Activated B cell treated with CpG ODN at 0.5 μM for 24 hours (primary cell): Measurements from ENCODE around the gene GABRA5. TPM values are rescaled to one million over a fixed set of nuclear protein-coding genes. Genes with fewer than 3 reads are reported as not detected.

ENCODE experiments used
- ATAC-seq: fragments of 200-7000 bp; cut with Tn5 transposase; one replicate; pipeline ENCODE4 v1.10.0; 2021; ENCODE audit warnings: low read depth, mild to moderate bottlenecking, moderate library complexity
- CTCF ChIA-PET: fragments of 350-600 bp; sonication (Branson Sonifier 250); formaldehyde crosslinking; loops from one replicate; lab custom pipeline; 2021; ENCODE audit warnings: antibody characterized with exemption; lab: Charles Lee
- POLR2A ChIA-PET: fragments of 350-600 bp; sonication (Branson Sonifier 250); formaldehyde crosslinking; loops from one replicate; lab custom pipeline; 2021; ENCODE audit warnings: antibody characterized with exemption; lab: Charles Lee
- DNase-seq: peaks from one replicate; pipeline ENCODE4 v3.0.0; 2022
- H3K27ac Mint-ChIP-seq: one replicate; pipeline ENCODE4 v1.8.0; 2020; ENCODE audit warnings: mixed read lengths
- H3K27me3 Mint-ChIP-seq: one replicate; pipeline ENCODE4 v1.8.0; 2021; ENCODE audit warnings: mixed read lengths
- H3K36me3 Mint-ChIP-seq: one replicate; pipeline ENCODE4 v1.8.0; 2021; ENCODE audit warnings: low read depth, mixed read lengths
- H3K4me1 Mint-ChIP-seq: one replicate; pipeline ENCODE4 v1.8.0; 2021; ENCODE audit warnings: mixed read lengths
- H3K4me3 Mint-ChIP-seq: one replicate; pipeline ENCODE4 v1.8.0; 2020; ENCODE audit warnings: mild to moderate bottlenecking, mixed read lengths
- H3K9me3 Mint-ChIP-seq: one replicate; pipeline ENCODE4 v1.8.0; 2020; ENCODE audit warnings: mixed read lengths
- CTCF ChIP-seq: fragments of 200-600 bp; IDR thresholded peaks from one replicate; pipeline ENCODE4 v1.8.0; 2022; ENCODE audit warnings: antibody characterized with exemption, mild to moderate bottlenecking
- intact Hi-C: fragments of 100-400 bp; cut with micrococcal nuclease; formaldehyde crosslinking; loops from one replicate; pipeline ENCODE4 v1.15.1; 2024
- total RNA-seq: library from RNA; stranded (reverse); gene quantifications from 2 replicates; pipeline ENCODE4 v1.2.3, GENCODE V29; 2022

The GABRA5 gene
- total RNA-seq, 1 donor from 2014 or later: not detected

DNA sequence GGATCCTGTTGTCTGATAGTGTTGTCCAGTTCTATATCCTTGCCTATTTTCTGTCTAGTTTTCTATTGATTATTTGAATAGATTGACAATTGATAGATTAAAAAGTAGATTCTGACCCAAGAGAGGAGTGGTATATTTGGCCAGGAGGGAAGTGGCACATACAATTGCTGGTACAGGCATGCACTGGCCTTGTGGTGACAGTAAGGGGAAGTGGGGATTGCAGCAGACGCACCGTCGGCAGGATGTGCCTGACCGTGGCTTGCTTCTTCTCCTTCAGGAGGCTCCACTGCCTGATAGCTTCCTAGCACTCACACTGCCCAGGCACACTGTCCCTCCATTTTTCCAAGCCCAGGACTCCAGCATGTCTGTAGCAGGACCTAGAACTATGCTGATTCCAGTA is 114.6 kb downstream of the GABRA5 start:
- POLR2A ChIA-PET: no interaction called here
- no peak for ATAC-seq
- Mint-ChIP-seq H3K36me3 (no peaks in the 10 kb centered on the region), H3K9me3 (peaks cover 9% of the 10 kb centered on the region), H3K4me3 (no peak overlapping the region), H3K27me3 (no peaks in the 10 kb centered on the region), H3K4me1 (no peaks in the 10 kb centered on the region), H3K27ac (no peak overlapping the region)
- intact Hi-C loops: no loop called here
- CTCF ChIA-PET: no interaction called here
- no peak for TF ChIP-seq CTCF
- DNase-seq: no peak

- H3K9me3 Mint-ChIP-seq: peaks cover 6% of the 10 kb centered on the region
- H3K36me3 Mint-ChIP-seq: no peaks in the 10 kb centered on the region
- CTCF ChIA-PET: no interaction called here
- ATAC-seq (no peak), DNase-seq (no peak)
- H3K27ac Mint-ChIP-seq: no peak overlapping the region
- intact Hi-C loops: no loop called here
- H3K4me3 Mint-ChIP-seq: no peak overlapping the region
- POLR2A ChIA-PET: no interaction called here
- H3K4me1 Mint-ChIP-seq: no peaks in the 10 kb centered on the region
- no peaks in the 10 kb centered on the region for H3K27me3 Mint-ChIP-seq
- no peak for TF ChIP-seq CTCF
Observed at GRCh38 chr15:26983822-26984221, 117.0 kb downstream of the GABRA5 start.

GRCh38 chr15:26985050-26985449 is 118.2 kb downstream of the GABRA5 start:
- Mint-ChIP-seq H3K36me3 (no peaks in the 10 kb centered on the region), H3K27ac (no peak overlapping the region), H3K27me3 (no peaks in the 10 kb centered on the region), H3K9me3 (peaks cover 8% of the 10 kb centered on the region), H3K4me1 (no peaks in the 10 kb centered on the region), H3K4me3 (no peak overlapping the region)
- no peak for TF ChIP-seq CTCF
- DNase-seq (no peak), ATAC-seq (no peak)
- CTCF ChIA-PET: no interaction called here
- intact Hi-C loops: no loop called here
- POLR2A ChIA-PET: no interaction called here

DNA sequence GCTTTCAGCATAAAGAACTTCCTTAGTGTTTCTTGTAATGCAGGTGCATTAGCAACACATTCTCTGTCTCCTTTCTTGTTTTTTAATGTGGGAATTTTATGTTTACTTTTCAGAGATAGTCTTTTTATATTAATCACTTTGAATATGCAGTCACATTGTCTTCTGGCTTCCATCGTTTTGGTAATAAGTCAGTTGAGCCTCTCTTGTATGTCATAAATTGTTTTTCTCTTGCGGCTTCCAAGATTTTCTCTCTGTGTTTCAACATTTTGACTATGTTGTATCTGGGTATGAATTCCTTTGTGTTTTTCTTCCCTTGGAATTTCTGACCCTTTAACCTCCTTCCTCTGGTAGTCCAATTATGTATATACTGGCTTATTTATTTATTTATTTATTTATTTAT is 129.4 kb downstream of the GABRA5 start:
- Mint-ChIP-seq H3K27ac (no peak overlapping the region), H3K9me3 (peaks cover 6% of the 10 kb centered on the region), H3K27me3 (no peaks in the 10 kb centered on the region), H3K36me3 (no peaks in the 10 kb centered on the region), H3K4me3 (no peak overlapping the region), H3K4me1 (no peaks in the 10 kb centered on the region)
- ChIA-PET CTCF (no interaction called here), POLR2A (no interaction called here)
- DNase-seq (no peak), ATAC-seq (no peak)
- intact Hi-C loops: no loop called here
- TF ChIP-seq CTCF: no peak

Other genes with a start within 250 kb of the GABRA5 start
- gene GABRB3, start 94.0 kb upstream of the GABRA5 start, total RNA-seq: not detected in 2 replicates
- not detected in 2 replicates for gene GABRG3, start 104.1 kb downstream of the GABRA5 start, total RNA-seq